SK-N-SH treated with all-trans-retinoic acid at 6 μM for 48 hours (cell line): Measurements from ENCODE around the gene GMCL2.

Experiments
- ARNTL ChIP-seq: fragments of 450-650 bp; formaldehyde crosslinking; IDR thresholded peaks from 2 replicates; pipeline ENCODE4 v1.5.0; 2020; ENCODE audit warnings: low read depth, mild to moderate bottlenecking, moderate library complexity, borderline replicate concordance
- CREB5 ChIP-seq: fragments of 250-450 bp; sonication (Bioruptor Pico); IDR thresholded peaks from 2 replicates; pipeline ENCODE4 v1.5.1; 2020; ENCODE audit warnings: low read depth, mild to moderate bottlenecking, moderate library complexity
- CSRNP3 ChIP-seq: fragments of 250-450 bp; sonication (Bioruptor Pico); IDR thresholded peaks from 2 replicates; pipeline ENCODE4 v1.5.1; 2021; ENCODE audit warnings: mild to moderate bottlenecking, moderate library complexity
- PATZ1 ChIP-seq: fragments of 250-450 bp; sonication (Bioruptor Pico); IDR thresholded peaks from 2 replicates; pipeline ENCODE4 v1.8.0; 2020; ENCODE audit warnings: mild to moderate bottlenecking, moderate library complexity, borderline replicate concordance
- RARB ChIP-seq: fragments of 250-450 bp; sonication (Bioruptor Pico); IDR thresholded peaks from 2 replicates; pipeline ENCODE4 v1.8.0; 2021; ENCODE audit warnings: mild to moderate bottlenecking, moderate library complexity
- SNAI2 ChIP-seq: fragments of 250-450 bp; sonication (Bioruptor Pico); IDR thresholded peaks from 2 replicates; pipeline ENCODE4 v1.5.0; 2020; ENCODE audit warnings: mild to moderate bottlenecking, moderate library complexity
- ZFP30 ChIP-seq: fragments of 450-650 bp; formaldehyde crosslinking; IDR thresholded peaks from 2 replicates; pipeline ENCODE4 v1.5.0; 2022; ENCODE audit warnings: mild to moderate bottlenecking, moderate library complexity

- no peak for TF ChIP-seq ZFP30 (CRISPR knock-in tag)
- TF ChIP-seq CSRNP3 (CRISPR knock-in tag): no peak
- no peak for TF ChIP-seq ARNTL
- TF ChIP-seq RARB: no peak
- TF ChIP-seq CREB5 (CRISPR knock-in tag): no peak
- TF ChIP-seq PATZ1 (CRISPR knock-in tag): no peak
- TF ChIP-seq SNAI2: no peak
Observed at GRCh38 chr5:178141550-178141949, 45.6 kb downstream of the GMCL2 start.
